HG03139 (cell line): Measurements from ENCODE around the gene TP73.

ENCODE experiments used
- ATAC-seq: cut with Tn5 transposase; IDR thresholded peaks from one replicate; pipeline ENCODE4 v1.9.1; 2021; ENCODE audit not compliant: unreplicated experiment

TP73 gene

DNA sequence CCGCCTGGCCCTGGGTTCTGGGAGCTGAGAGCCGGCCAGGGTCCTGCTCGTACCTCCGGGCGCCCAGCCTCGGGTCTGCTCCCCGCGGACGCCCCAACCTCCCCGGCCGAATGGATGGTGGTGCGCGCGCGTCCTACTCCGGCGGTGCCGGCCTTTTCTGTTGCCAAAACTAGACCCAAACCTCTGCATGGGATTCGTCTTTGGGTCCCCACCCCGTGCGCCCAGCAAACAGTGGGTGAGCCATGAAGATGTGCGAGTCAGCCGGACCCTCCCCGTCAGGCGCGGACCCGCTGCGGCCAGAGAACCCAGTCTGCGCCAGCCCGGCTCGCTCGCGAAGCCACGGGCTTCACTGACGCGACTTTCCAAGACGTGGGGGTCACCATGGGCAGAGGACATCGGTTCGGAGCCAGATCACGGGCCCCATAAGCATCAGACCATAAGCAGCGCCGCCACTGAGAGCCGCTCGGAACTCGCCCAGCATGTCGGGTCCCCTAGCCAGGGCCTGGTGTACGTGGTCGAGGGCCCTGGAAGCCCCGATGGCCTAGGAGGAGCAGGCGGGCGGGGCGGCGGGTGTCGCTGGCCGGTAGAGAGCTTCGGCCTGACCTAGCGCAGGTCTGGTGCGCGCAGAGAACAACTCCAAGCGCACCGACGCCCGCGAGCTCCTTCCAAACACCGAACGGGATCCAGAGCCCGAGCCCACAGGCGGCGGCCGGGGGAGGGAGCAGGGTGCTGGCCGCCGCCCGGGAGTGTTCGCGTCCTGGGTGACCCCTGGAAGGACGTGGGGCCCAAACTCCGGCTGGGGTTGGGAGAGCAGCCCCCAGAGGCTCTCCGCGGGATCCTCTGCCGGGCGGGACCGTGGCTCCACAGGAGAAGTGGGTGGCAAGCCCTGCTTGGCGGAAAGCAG lies 1.0 kb upstream of the TP73 start:
- no peak for ATAC-seq

DNA sequence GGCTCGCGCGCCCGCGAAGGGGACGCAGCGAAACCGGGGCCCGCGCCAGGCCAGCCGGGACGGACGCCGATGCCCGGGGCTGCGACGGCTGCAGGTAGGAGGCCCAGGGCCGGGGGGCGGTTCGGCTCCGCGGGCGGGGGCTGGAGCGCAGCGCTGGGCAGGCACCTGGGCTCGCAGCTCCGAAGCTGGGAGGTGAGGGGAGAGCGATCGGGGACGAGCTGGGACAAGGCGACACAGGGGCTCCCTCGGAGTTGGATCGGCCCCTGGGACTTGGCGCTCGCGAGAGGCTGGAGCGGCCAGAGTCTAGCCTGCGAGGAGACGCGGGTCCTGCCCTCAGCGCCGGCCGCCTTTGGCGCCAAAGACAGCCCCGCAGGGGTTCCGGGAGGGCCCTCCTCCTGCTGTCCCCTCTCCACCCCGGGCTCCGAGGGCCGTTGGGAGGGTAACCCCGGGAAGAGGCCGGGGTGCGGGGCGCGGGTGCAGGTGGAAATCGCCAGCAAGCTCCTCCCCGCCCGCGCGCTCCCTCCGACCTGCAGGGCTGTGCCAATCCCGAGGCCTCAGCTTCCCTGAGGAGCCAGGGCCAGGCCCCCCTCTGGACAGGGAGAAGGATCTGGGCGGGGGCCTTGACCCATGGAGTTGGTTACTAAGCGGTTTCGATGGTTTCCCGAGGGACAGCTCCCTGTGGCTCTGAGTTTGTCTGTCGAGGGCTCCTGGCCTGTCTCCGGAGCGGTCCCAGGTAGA lies 401 bp downstream of the TP73 start:
- no peak for ATAC-seq

DNA sequence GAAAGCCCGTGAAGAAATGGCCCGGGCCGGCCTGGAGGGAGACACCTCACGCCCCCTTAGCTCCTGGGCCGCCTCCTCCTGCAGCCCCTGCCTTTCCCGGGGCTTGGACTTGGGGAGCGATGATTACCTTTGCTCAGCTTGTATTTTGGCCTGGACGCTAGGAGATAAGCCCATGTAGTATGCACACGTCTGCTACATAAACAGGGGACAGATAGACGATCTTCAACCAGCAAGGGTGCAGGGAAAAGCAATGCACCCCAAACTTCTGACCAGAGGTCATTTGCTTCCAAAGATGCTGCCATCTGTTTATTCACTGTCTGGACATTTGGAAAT lies 936 bp downstream of the TP73 start:
- ATAC-seq: no peak

DNA sequence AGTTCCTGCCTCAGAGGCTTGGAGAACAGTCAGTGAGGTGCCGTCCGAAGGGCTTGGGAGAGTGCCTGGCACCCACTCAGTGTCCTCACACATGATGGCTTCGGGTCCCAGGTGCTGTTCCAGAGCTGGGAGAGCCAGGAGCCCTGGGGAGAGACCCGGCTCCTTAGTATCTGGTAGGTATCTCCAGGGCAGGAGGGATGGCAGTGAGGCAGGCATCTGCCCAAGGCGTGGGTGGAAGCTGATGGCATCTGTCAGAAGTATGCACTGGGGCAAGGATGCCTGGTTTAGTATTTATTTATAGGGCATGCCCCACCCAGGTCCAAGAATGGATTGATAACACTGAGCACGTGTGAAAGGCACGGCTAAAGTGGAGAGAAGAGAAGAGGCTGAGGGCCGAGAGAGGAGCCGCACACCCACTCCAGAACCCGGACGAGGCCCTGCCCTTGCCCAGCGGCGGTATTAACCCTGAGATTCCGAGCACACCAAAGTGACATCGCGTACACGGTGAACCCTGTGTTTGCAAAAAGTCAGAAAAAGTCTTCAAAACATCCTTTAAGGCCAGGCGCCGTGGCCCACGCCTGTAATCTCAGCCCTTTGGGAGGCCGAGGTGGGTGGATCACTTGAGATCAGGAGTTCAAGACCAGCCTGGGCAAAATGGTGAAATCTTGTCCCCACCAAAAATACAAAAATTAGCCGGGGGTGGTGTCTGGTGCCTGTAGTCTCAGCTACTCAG lies 2.4 kb downstream of the TP73 start:
- ATAC-seq: no peak

DNA sequence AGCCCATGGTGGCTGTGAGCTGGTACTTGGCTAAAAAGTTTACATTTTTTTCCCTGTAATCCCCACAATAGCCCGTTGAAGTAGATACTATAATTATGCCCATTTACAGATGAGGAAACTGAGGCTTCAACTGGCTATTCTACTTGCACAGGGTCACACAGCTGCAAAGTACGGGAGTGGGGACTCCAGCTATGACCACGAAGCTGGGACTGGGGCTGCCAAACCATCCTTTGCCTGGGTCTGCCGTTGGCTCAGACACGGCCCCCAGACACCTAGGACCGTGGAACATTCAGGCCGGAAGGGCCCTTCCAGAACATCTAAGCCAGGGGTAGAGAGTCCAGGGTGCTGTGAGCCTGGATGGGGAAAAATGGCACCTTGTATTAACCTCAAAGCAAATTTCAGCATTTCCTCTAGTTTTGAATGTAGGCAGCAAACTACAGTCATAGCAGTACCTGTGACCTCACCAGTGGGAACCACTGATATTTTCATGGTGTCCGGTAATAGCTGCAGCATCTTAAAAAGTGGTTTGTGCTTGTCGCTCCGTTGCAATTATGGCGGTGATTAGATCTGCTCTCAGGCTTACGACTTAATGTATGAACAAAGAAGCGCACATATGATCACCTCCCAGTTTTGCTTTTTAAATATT lies 4.3 kb downstream of the TP73 start:
- peak; percentile 43 for ATAC-seq

DNA sequence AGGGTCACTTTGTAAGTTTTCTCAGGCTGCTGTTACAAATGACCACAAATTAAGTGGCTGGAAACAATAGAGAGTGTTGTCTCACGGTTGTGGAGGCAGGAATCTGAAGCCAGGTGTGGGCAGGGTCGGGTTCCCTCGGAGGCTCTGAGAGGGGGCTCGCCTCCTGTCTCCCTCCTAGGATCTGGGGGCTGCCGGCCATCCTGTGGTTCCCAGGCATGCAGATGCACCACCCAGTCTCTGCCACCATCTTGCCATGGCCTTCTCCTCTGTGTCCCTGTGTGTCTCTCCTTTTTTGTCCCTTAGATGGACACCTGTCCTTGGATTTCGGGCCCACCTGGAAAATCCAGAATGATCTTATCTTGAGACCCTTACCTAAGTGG lies 4.8 kb downstream of the TP73 start:
- no peak for ATAC-seq

DNA sequence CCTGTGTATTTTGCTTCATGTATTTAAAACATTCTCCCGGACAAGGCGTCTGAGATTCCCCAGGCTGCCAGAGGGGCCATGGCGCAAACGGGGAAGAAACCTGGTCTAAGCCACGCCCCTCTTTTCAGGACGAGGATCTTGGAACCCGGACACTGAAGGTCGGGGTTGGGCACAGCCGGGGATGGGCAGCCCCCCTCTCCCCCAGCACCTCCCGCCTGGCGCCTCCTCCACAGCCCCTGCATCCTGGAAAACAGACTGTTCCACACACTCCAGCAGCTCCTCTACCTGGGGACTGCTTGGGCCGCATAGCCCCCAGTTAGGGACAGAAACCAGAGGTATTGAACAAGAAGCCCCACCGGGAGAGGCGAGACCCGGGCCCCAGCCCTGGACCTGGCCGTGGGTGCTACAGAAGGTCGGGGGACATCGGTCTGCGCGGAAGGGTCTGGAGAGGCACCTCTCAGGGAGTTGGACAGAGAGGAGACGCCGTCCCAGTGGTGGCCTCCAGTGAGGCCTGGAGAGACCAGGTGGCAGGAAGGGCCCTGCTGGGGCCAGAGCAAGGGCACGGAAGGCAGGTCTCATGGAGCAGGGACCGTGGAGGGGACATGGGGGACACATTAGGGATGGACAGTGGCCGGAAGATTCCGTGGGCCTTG lies 5.4 kb downstream of the TP73 start:
- ATAC-seq: no peak

DNA sequence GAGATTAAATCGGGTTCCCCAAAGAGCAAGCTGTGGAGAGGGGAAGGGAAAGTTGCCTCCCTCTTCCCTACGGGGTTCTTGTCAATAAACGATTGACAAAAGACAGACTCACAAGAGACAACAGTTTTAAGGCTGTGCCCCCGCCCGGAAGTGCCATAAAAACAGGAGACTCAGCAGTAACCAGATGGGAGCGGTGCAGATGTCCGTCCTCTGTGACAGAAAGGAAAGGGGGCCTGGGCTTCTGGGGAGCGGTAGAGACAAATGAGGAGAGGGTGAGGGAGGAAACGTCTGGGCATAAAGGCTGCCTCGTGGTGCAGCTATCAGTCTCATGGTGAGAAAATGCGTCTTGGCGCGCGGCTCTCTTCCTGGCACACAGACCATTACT lies 5.9 kb downstream of the TP73 start:
- ATAC-seq: no peak

DNA sequence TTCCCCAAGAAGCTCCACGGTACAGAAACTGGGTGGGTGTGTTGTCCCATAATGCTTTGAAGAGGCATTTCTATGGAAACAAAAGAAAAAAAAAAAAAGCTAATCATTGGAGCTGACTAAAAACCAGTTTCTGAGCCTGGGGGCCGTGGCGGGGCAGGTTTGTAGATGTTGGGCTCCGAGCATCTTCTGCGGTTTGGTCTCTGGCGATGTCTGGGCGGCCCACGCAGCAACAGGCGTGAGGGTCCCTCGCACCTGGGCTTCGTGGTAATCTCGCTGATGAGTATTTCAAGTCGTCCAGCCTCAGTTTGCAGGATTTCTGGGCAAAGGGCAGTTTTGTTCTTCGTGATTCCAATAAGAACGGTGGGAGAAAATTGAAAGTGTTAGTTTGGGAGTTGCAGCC lies 6.8 kb downstream of the TP73 start:
- ATAC-seq: no peak

DNA sequence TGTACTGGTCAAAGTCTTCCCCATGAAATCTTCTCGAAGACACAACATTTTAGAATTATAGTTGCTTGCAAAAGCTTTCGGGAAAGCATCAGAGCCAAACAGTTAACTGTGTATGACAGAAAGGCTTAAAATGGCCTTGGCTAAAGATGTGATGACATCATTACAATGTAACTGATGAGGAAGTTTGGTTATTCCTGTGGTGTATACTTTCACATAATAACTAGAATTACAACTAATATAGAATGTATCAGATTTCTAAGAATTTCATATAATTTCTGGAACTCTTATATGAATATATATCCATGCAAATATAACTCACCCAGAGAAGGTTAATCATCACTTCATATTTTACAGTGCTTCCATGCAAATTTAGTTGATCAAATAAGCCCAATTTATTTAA lies 8.4 kb downstream of the TP73 start:
- ATAC-seq: no peak

DNA sequence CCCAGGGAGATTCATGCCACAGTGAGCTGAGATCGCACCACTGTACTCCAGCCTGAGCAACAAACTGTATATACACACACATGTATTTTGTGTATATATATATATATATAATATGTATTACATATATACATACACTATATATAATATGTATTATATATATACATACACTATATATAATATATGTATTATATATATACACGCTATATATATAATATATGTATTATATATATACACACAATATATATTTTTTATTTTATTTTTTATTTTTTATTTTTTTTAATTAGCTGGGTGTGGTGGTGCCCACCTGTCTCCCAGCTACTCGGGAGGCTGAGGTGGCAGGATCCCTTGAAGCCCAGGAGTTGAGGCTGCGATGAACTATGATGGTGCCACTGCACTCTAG lies 9.3 kb downstream of the TP73 start:
- ATAC-seq: no peak

DNA sequence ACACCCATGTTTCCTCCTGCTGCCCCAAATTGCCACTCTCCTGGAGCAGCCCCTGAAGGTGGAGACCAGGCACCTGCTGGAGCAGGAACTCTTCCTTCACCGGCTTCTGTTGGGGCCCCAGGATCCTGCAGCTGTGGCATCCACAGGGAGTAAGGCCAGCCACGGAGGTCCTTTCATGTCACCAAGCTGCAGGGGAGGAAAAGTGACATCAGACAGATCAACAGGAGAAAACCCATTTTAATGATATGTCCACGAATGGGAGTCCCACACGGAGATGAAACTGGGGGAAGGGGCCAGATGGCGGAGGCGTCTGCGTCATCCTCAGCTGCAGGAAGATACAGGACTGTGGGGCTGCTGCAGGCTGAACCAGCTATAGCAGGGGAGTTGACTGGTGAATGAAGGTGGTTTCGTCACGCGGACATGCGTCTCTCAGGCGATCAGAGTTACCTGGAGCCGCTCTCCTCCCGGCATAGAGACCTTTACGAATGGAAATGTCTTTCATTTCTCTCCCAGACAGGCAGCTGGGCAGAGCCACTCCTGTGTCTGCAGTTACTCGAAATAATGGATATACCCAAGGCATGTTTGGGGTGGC lies 9.9 kb downstream of the TP73 start:
- ATAC-seq: no peak

DNA sequence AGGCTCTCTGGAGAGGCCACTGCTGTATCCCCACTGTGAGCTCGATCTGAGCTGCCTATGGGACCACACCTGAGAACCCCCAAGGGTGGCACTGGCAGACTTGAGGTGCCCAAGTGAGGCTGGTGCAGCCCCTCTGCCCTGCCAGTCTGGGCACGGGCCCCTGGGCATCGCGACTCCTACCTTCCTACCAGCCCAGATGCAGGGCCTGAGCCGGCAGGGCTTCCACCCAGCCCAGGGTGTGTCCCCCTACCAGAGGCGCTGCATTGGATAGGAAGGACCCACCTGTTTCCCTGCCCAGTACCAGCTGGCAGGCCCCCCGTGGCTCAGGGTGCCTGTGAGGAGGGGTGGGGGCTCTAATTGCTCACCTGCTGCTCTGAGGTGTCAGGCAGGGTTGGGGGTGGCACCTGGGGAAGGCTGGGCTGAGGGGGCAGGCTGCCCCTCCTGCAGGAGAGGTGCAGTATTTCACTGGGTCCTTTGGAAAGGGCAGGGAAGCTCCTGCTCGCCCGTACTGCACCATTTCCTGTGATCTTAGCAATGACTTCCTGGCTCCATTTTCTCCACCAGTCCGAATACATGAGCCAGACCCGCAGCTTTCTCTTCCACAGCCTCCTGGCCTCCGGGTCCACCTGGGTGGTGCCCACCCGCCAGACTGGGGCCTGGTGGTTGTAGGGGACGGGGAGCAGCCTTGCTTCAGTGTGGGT lies 11.8 kb downstream of the TP73 start:
- no peak for ATAC-seq

DNA sequence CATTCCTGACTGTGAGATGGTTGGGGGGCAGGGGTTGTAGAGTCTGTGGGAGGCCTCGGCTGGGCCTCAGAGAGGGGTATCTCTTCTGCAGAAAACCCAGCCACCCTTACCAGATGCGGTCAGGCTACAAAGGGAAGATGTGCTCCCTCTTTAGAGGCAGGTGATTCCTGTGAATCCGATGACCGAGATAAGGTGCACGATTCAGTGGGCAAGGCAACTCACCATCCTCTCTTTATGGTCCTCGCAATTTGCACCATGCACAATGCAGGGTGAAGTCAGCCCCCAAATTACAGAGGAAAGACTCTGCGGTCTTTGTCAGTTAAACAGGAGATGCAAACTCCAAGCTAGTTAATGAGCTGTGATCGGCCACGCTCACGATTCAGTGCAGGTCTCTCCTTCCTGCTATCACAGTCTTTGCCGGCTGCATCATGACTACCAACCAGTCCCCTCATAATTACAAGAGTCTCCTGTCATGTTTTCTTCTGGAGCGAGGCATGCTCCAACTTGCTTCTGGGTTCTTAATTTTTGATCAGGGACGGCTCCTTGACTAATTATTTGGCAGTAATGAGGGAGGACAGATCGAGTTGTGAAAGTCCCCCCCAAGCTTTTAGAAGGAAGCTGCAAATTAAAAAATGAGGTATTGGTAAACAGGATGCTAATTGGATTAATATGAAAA lies 12.5 kb downstream of the TP73 start:
- ATAC-seq: no peak

DNA sequence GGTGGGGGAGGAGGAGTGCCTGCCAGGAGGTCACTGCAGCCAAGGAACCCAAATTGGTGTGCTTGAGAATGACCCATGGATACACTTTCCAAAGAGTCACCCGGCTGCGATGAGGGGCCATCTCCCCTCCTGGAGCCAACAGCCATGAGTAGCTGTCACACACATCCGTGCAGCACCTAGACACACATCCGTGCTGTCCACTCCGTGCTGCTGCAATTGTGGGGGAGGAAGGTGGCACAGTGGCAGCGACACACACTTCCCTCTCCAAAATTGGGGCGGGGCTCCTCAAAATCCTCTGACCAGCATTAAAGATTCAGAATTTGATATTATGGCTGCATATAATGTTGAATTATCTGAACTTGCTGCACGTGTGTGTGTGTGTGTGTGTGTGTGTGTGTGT lies 15.8 kb downstream of the TP73 start:
- ATAC-seq: no peak

DNA sequence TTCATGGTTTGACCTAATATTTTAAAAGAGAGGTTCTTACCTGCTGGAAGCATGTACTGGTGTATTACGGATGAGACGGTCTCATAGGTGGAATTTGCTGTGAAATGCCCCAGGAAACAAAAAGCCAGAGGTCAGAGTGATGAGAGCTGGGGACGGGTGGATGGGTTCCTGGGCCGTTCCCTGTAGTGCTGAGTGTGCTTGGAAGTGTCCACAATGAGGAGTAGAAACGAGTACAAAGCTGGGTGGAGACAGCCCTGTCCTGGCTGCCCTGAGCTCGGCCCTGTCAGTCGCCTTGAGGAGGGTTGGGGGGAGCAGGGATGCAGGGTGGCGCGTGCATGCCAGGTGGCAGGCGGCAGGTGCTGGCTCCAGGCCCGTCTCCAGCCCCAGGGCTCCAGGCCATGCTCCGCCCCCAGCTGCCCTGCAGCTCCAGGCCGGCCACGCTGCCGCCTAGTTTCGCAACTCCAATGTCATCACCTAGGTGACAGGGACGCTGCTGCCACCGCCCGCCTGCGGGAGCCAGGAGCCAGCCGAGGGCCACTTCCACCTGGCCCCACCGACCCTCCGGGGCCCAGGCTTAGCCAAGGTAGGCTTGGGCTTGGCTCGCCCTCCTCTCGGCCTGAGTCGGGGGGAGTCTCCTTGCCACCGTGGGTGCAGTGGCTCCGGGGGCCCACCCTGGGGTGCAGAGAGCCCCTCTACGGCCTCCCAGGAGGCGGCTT lies 16.4 kb downstream of the TP73 start:
- ATAC-seq: no peak

DNA sequence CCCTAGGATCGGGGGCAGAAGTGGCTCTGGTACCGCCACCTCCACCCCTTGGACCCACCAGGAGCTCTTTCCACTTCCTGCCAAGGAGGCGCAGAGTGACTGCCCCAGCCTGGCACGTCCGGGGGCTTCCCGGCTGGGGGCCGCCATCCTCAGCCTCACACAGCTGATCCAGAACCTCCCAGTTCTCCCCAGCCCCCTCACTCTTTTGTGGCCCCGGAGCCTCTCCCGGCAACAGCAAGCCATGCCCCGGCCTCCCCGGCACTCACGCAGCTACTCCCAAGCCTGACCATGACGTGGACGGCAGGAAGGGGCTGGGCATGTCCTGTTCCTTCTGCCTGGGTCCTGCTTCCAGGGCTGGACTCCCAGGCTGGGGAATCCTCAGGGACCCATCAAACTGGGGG lies 17.1 kb downstream of the TP73 start:
- no peak for ATAC-seq

DNA sequence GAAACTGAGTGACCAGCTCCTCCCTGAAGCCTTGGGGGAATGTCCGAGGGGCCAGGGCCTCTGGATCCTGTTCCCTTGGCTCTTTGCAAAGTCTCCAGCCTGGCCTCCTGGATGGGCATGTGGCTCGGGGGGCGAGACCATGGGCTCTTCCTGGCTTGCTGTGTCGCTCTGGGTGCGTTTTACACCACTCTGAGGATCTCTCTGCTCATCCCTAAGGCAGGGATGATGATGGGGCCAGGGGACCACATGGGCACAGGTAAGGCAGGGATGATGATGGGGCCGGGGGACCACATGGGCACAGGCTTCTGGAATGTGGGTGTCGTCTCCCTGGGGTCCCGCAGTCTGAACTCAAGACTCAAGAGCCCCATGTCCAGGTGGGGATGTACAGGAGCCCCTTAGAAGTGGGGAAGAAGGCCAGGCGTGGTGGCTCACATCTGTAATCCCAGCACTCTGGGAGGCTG lies 17.7 kb downstream of the TP73 start:
- ATAC-seq: no peak

DNA sequence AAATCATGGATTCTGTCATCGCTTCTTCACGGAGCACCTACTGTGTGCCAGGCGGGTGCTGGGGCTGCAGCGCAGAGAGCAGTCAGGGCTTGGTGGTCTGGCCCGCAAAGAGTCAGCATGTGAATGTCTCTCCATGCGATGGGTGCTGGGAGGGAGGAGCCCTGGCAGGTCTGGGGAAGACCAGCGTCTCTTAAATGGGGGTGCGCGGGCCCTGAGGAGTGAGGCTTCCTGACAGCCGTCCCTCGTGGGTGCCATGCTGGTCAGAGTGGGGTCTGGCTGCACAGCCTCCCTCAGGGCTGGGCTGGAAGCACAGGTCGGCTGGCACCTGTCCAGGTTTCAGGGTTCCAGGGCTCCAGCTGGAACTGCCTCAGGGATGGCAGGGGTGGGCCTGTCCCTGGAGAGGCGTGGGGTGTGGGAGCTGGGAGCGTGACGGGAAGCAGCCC lies 18.5 kb downstream of the TP73 start:
- ATAC-seq: no peak
